CD4-positive, alpha-beta T cell treated with Interleukin-10 for 1 hour (primary cell): ENCODE measurements around the gene PSTPIP1.
"Not testable (repeated sequence)": the region's sequence is repeated elsewhere in the genome, so short reads cannot be mapped to it uniquely, and the experiment has no call there.

Source experiments
- DNase-seq: peaks from one replicate; pipeline ENCODE4 v3.0.0-alpha.2; 2020

The PSTPIP1 gene

DNA sequence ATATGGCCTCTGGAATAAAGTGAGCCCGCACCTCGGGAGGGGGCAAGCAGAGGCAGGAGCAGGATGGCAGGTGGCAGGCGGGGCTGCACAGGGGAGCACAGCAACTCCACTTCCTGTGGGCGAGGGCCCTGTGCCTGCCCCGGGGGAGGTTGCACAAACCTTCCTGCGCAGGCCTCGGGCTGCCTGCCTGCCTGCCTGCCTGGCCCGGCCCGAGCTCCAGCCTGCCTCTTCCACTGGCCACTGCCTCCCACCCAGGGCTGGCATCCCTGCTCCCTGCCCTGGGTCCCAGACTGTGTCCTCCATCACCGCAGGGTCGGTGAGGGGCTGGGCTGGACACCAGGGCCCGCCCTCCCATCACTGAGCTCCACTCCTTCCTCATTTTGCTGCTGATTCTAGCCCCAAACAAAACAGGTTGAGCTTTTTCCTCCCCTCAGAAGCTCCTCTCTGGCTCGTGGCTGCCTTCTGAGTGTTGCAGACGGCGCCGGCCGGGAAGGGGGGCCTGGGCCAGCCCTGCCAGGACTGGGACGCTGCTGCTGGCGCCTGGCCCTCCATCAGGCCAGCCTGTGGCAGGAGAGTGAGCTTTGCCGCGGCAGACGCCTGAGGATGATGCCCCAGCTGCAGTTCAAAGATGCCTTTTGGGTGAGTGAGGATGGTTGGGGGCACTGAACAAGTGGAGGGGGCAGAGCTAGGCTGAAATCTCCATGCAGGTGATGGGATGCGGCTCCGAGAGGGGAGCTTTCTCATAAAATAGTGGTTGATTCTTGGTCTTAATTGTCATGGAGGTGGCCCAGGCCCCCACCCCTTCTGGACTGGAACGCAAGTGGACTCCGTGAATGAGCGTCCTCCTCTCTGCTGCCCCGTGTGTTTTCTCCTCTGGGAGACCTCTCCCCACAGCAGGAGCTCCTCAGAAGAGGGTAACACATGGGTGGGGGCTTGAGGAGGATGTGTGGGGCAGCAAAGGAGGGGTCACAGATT, at the start of gene PSTPIP1:
PSTPIP1 (plus strand) TSS at position 156 of the 975 bp plus-strand sequence; CDS start at position 604, 448 bp downstream.
- DNase-seq = peak; percentile 68

DNA sequence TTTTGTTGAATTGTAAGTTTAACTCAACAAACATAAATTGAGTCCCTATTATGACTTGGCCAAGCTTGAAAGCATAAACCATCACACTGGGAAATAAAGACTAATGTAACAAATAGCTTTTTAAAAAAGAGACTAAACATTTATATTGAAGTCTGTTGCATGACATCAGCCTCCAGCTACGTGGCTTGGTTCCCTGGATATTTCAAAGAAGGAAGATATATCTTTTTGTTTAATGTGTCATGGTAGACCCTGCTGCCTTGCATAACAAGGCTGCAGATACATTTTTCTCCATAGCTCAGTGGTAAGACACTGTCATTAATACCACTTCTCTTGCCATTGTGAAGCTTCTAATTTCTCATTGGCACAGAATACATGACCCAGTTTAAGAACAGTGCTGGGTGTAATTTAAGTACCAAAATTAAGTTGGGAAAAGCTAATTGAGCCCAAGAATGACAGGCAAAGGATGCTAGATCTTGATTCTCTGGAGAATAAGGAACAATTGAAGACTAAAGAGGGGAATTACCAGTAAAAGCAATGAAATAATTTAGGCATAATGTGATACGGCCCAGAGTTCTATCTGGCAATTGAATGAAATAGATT, 49.3 kb upstream of the PSTPIP1 start:
- DNase-seq = no peak

DNA sequence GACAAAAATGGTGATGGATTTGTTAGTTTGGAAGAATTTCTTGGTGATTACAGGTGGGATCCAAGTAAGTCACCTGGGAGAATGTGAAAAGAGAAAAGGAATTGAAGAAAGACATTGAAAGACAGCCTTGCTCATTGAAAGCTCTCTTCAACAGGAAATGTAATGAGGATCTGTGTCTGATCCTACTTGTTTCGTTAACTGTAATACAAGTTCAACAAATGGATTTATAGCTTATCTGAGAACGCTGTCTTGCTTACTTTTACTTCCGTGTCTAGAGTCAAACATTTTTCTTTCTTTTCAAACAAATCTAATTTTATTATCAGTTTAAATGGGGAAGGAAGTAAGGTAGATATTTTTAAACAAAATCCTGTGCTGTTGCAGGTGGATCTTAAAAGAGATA, 47.5 kb upstream of the PSTPIP1 start:
- DNase-seq = no peak

DNA sequence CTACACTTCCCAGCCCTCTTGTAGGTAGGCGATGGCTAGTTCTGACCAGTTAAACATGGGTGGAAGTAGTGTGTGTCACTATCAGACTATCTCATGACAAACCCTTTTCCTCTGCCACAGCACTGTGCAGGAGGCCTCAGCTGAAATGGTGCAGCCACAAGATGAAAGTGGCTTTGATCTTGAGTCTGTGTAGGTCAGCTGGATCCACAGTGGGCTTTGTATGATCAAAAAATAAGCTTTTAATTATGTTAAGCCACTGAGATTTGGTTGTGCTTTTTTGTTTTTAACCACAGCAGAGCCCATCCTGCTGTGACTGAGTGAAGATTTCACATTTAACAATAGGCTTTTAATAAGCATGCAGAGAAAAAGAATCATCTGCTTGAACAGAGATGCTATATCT, 43.7 kb upstream of the PSTPIP1 start:
- no peak for DNase-seq

DNA sequence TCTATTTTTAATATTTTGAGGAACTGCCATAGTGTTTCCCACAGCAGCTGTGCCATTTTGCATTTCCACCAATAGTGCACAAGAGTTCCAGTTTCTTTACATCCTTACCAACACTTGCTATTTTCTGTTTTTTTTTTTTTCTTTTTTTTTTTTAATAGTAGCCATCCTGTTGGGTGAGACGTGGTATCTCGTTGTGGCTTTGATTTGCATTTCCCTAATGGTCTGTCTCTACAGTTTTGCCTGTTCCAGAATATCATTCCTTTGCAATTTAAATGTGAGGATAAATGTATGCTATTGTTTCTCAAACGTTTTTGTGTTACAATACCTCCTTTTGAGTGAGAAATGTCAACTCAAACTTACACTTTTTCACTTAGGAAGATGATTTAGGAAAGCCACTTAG, 41.0 kb upstream of the PSTPIP1 start:
- no peak for DNase-seq

DNA sequence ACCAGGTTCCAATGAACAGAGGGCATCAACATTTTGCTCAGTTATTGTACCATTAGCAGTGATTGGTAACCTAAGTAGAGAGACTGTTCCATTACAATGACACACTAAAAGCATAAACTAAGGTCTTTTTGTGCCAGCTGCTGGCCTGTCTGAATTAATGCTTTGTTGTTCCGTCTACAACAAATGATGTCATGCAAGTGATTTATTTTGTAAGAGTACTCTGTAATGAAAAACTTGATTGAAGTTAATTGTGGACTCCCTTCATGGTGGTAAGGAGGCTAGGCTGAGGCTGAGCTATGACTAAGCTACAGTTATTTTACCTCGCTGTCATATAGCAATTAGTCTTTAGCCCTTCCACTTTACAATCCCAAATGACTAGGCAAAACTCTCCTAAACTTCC, 40.2 kb upstream of the PSTPIP1 start:
- no peak for DNase-seq

DNA sequence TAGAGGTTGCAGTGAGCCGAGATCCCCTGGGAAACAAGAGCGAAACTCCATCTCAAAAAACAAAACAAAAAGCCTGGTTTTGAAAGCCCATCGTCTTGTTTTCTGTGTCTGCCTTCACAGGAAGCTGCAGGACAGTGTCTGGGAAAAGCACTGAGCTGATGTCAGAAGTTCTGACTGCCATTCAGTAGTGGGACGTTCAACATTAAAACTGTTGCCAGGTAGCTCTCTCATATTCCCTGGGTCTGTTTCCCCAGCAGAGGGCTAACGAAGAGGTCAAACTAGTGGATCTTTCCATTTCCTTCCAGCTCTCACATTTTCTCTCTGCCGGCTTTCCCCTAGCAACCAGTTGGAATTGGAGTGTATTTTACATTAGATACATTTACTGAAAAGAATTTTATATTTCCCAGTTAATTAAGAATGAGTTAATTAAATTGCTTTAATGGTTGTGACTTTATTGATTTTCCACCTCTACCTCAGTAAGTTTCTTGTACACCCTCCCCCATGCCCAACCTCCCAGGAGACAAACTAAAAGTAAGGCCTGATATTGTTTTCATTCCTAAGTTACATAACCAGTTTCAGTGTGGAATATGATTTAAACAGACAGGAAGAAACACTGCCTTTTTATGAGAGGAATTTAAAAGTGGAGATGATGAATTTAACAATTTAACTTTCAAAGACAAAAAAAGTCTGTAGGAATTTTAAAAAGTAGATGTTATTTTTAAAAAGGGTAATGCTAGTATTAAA, 33.5 kb upstream of the PSTPIP1 start:
- no peak for DNase-seq

DNA sequence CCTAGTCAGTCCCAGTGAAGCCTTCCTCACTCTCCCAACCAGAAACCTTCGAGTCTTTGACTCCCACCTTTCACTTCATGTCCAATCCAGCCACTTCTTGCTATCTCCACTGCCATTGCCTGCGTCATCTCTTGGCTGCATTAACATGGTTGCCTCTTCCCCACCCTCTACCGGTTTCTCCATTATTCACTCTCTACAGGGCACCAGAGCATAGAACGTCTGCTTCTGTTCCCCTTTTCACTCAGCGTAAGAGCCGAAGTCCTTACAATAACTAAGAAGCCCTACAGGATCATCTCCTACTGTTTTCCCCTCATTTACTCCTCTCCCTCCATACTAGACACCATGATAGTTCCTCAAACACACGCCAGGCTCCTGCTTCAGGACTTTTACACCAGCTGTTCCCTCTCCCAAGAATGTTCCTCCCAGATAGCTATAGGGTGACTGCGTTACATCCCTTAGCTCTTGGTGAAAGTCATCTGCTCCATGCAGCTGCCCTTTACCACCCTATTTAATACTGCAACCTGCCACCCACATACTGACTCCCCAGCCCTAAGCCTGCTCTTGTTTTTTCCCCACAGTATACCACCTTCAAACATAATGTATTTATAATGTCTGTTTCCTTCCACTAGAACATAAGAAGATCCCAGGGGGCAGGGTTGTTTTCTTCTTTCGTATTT, 32.5 kb upstream of the PSTPIP1 start:
- DNase-seq = no peak

DNA sequence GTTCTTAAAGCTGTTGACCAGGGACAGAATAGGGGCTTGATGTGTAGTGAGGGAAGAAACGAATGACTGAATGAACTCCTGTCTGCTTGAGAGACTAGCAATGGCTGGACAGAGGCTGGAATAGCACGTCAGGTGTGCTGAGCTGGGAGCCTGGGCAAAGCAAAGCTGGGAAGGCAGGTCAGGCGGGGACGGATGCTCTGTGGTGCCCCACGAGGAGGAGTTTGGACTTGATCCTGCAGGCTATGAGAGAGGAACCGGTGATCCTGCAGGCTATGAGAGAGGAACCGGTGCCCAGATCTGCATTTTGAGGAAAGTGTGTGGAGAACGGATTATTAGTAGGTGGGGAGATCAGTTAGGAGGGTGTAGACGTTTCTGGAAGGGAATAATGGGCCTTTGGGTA, 31.3 kb upstream of the PSTPIP1 start:
- DNase-seq = no peak

DNA sequence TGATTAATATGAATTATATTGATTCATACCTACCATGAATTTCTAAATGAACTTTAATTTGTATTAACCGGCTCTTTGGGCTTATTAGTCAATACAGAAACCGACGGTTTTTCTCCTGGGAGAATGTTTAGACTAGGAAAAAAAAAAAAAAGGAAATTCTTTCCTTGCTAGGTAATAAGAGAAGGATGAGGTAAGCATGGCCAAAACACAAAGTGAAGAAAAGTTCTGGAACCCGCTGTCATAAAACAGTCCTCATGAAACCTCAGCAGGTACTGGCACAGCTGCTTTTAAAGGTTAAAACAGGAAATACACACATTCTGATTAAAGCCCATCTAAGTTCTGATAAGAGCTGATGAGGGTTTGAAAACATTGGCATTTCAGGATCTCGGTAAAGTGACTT, 30.8 kb upstream of the PSTPIP1 start:
- DNase-seq = no peak

DNA sequence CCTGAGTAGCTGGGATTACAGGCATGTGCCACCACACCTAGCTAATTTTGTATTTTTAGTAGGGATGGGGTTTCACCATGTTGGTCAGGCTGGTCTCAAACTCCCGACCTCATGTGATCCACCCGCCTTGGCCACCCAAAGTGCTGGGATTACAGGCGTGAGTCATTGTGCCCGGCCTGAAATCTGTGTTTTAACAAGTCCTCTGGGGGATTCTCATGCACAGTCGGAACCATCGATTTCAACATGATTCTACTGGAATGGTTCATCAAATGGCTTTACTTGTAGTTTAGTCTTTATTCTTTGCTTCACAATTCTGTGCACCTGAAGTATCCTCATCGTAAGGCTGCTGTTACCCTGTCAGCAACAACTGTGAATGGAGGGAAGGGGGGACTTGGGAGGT, 28.9 kb upstream of the PSTPIP1 start:
- not testable (repeated sequence) for DNase-seq

DNA sequence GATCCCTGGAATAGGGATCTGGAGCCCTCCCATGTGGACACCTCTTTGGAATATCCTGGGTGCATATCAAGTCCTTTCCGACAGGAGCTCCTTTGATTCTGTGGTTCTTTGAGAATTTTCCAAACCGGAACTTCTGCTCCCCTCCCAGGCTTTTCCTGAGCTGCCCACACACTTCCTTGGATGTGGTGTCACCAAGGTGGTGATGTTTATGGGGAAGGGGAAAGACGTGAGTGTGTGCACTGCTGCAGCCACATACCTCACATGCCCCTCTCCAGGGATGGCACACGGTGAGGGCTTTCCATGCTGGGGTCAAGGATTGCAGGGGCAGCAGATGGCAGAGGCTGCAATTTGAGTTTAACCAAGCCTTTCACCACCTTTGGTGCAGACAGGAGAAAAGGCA, 27.9 kb upstream of the PSTPIP1 start:
- no peak for DNase-seq

DNA sequence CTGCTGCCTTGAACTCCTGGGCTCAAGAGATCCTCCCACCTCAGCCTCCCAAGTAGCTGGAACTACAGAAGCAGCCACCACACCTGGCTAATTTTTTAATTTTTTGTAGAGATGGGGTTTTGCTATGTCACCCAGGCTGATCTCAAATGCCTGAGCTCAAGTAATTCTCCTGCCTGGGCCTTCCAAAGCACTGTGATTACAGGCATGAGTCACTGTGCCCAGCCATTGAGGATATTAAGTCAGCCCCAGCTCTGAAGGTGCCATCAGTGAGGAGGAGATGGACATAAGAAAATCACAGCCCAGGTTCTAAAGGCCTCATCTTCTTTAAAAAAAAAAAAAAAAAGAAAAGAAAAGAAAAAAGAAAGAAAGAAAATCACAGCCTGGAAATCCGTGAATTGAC, 26.6 kb upstream of the PSTPIP1 start:
- DNase-seq = no peak

DNA sequence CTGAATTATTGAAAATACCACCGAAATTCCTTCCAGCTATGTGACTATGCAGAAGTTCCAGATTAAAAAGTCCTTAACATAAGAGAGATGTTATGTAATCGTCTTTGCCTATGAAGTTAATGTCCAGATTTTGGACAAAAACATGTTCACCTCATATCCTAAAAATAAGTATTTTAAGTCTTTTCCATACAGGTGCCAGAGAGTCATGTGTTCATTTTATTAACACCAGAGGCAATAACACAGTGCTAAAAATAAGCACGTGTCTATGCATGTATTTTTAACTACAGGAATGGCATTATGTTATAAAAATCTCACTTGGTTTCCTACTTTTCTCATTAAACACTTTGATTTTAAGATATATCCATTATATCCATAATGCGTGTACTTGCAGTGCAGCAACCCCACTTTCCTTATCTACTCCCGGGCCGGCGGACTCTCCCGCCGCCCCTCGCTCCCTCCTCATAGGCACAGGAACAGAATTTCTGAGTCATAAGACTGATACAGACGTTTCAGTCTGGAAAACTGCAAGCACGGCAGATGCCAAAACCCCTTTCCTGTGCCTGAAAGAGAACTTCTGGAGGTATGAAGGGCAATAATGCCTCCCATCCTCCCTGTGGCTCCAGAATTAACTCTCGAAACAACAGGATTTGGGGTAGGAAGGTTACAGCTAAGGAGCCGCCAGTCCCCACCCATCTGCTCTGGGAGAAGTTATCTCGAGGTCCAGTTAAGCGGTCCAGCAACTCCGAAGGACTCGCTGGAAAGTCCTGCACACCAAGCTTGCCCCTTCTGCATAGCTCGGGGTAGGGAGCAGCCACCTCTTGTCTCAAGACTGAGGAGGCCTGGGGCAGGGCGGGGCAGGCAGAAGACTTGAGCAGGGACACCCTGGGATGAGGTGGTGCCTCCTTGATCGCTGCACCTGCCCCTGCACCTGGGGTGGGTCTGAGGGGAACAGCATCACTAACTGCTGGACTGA, 22.3 kb upstream of the PSTPIP1 start:
- no peak for DNase-seq

DNA sequence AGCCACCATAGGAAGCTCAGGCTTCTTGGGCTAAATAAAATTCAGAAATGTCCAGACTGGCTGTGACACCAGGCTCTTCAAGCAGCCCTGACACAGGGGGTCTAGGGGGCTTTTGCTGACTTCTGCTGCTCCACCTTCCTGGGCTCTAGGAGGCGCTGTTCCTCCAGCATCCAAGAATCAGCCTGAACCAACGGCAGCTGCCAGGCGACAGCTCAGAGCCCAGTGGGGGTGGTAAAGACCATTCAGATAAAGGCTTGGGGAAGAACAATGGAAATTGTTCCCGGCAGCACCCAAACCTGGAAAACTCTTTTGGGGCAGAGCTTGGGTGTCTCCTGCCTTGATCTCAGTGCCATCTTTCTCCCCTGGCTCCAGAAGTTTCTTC, 21.6 kb upstream of the PSTPIP1 start:
- DNase-seq = peak; percentile 75

DNA sequence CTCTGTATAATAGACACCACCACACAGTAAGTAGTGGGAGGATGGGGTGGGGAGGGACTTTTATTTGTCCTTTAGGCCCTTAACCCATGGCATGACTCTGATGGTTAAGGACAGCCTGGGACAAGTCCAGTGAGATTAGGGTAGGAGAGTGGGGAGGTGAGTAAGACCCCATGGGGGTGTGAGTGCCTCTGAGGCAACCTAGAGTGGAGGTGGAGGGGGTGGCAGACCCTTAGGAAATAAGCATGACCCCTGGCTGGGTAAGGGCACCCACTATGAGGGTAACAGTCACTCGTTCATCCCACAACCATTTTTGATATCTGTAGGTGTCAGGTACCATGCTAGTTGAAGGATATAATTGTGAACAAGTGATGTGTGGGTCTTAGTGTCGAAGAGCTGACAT, 21.0 kb upstream of the PSTPIP1 start:
- no peak for DNase-seq

DNA sequence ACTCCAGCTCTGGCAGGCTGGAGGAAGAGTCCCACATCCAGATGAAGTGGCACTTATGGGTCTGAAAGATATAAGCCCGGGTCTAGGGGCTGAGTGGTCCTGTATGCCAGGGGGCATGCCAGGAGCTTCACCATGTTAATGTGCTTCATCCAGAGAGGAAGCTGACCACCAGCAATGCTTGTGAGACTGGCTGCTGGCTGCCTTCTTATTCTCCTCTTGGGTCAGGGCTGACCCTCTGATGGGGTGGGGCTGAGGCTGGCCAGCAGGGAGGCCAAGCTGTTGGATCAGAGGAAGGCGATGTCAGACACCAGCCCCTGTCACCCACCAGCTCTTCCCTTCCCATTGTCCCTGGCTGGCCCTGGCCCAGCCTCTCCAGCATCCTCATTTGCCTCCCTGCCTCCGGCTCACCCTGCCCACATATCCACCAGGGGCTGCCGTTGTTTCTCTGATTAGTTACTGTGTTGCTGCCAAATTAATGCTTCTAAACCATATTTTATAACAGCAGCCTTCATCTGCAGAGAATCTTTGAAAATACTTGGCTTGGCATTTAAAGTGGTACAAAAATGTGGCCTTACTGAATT, 20.4 kb upstream of the PSTPIP1 start:
- peak; percentile 16 for DNase-seq

DNA sequence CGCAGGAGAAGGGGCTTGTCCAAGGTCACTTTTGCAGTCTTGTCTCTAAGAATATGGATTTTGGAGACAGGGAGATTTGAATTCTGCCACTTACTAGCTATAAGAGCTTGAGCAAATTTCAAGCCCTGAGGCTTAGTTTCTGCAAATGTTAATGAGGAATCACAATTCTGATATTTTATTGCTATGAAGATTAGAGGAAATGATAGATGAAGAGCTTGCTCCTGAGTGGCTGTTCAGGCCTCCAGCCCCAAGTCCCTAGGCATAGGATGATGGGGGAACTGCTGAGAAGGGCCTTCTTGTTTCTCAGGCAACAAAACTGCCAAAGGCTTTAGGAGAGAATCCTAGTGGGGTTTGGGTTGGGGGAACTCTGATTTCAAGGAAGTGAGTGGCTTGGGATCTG, 18.8 kb upstream of the PSTPIP1 start:
- no peak for DNase-seq

DNA sequence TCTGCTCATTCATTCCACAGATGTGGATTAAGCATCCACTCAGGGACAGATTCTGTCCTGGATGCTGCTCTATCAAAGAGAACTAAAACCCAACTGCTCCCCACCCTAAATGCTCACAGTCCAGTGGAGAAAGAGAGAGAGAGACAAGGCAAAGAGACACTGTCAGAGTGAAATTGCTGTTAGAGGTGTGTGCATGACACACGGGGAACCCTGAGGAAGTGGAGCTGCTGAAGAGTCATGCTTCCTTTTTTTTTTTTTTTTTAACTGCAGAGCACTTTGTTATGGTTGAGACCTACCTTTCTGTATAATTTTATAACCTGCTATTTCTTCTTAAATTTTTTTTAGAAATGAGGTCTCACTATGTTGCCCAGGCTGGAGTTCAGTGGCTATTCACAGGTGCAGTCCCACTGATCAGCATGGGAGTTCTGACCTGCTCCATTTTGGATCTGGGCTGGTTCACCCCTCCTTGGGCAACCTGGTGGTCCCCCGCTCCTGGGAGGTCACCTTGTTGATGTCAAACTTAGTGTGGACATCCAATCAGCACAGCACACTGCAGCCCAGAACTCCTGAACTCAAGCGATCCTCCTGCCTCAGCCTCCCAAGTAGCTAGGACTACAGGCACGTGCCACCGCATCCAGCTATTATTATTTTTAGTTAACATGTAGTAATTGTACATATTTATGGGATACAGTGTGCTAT, 18.2 kb upstream of the PSTPIP1 start:
- no peak for DNase-seq

DNA sequence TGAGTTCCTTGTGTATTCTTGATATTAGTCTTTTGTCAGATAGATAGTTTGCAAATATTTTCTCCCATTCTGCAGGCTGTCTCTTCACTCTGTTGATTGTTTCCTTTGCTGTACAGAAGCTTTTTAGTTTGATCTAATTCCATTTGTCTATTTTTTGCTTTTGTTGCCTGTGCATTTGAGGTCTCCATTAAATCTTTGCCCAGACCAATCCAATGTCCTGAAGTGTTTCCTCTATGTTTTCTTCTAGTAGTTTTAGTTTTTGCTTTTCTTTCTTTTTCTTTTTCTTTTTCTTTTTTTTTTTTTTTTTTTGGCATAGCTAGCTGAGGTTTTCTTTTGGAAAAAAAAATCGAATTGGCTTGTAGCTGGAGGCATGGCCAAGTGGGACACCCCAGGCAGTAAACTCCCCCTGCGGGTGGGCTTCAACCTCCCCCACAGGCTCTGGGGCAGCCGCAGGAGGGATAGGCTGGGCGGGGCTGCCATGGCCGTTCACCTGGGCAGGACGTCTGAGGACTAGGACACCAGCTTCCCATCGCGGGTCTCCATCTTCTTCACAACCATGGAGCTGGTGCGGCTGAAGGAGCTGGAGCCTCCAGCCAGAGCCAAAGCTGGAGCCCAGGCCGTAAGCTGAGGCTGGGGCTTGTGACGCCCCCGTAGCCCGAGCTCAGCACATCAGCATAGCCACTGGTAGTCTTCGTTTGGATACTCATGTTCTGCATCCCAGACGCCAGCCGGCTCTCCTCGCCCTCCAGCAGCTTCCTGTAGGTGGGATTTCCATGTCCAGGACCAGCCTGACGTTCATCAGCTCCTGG, 16.2 kb upstream of the PSTPIP1 start:
- no peak for DNase-seq
